RWPE2 (cell line): ENCODE data around the gene KLK8.

Source experiments
- ATAC-seq: fragments of 200-7000 bp; cut with Tn5 transposase; 3 replicates; pipeline ENCODE4 v1.9.1; 2021; ENCODE audit warnings: low read depth
- DNase-seq: peaks from one replicate; pipeline ENCODE4 v3.0.0-alpha.2; 2020; ENCODE audit warnings: low spot score
- H3K27ac ChIP-seq: fragments of 450-650 bp; 2 replicates; pipeline ENCODE4 v1.5.1; 2017; ENCODE audit warnings: mild to moderate bottlenecking; ENCODE audit not compliant: poor library complexity, severe bottlenecking
- H3K27me3 ChIP-seq: fragments of 250-450 bp; sonication (Bioruptor Pico); 2 replicates; pipeline ENCODE4 v1.5.1; 2021; ENCODE audit warnings: mild to moderate bottlenecking, moderate library complexity; ENCODE audit not compliant: insufficient read depth, poor library complexity, severe bottlenecking
- H3K36me3 ChIP-seq: fragments of 250-450 bp; sonication (Bioruptor Pico); 2 replicates; pipeline ENCODE4 v1.5.1; 2020; ENCODE audit warnings: low read depth, mild to moderate bottlenecking, moderate library complexity
- H3K4me1 ChIP-seq: fragments of 250-450 bp; sonication (Bioruptor Pico); 2 replicates; pipeline ENCODE4 v1.5.1; 2021; ENCODE audit warnings: mild to moderate bottlenecking, moderate library complexity; ENCODE audit not compliant: insufficient read depth, poor library complexity, severe bottlenecking
- H3K4me3 ChIP-seq: fragments of 250-450 bp; sonication (Bioruptor Pico); 2 replicates; pipeline ENCODE4 v1.5.1; 2021; ENCODE audit warnings: mild to moderate bottlenecking, moderate library complexity; ENCODE audit not compliant: severe bottlenecking
- H3K9me3 ChIP-seq: fragments of 250-450 bp; sonication (Bioruptor Pico); 2 replicates; pipeline ENCODE4 v1.5.1; 2021; ENCODE audit warnings: mild to moderate bottlenecking, moderate library complexity; ENCODE audit not compliant: severe bottlenecking
- CTCF ChIP-seq: fragments of 450-650 bp; IDR thresholded peaks from one replicate; pipeline ENCODE4 v1.5.1; 2017; ENCODE audit warnings: mild to moderate bottlenecking, moderate library complexity; ENCODE audit not compliant: poor library complexity, severe bottlenecking

KLK8 gene

DNA sequence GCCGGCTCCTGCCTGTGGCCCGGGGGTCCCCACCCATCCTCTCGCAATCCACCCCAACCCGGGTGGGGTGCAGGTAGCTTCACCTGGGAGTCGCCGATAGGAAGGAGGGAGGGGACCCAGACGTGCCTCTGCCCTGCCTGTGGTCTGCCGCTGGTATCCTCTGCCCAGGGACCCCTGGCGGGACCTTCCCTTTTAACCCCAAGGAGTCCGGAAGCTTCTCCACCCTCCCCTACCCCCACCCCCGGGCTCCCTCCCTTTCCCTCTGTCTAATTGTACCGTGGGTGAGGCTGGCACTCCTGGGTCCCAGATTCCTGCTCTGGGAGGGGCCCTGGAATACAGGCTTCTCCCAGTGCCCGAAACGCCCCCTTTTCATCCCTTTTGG lies 18.1 kb upstream of the KLK8 start, which contains the start of gene KLK10:
Gene KLK10 (minus strand): TSS at position 166 of the 382 bp plus-strand sequence. CDS start 579 bp downstream, outside the sequence.
- no peak for TF ChIP-seq CTCF
- ATAC-seq (no peak), DNase-seq (no peak)
- Histone ChIP-seq H3K4me3 (peak within 1 kb of the TSS; percentile 11), H3K9me3 (no peaks in the 10 kb centered on the region), H3K36me3 (no peaks in the 10 kb centered on the region), H3K4me1 (no peaks in the 10 kb centered on the region), H3K27me3 (peaks cover 31% of the 10 kb centered on the region), H3K27ac (no peak within 1 kb of the TSS)

- Histone ChIP-seq H3K27ac (no peak overlapping the region), H3K9me3 (no peaks in the 10 kb centered on the region), H3K27me3 (peaks cover 31% of the 10 kb centered on the region), H3K4me1 (no peaks in the 10 kb centered on the region), H3K4me3 (peak overlapping the region; percentile 11), H3K36me3 (no peaks in the 10 kb centered on the region)
- no peak for TF ChIP-seq CTCF
- DNase-seq: no peak
- ATAC-seq: 0 out of 3 replicates have a peak, but pooled peaks have one; percentile 26
Measured at GRCh38 chr19:51018745-51019543, 17.5 kb upstream of the KLK8 start.

DNA sequence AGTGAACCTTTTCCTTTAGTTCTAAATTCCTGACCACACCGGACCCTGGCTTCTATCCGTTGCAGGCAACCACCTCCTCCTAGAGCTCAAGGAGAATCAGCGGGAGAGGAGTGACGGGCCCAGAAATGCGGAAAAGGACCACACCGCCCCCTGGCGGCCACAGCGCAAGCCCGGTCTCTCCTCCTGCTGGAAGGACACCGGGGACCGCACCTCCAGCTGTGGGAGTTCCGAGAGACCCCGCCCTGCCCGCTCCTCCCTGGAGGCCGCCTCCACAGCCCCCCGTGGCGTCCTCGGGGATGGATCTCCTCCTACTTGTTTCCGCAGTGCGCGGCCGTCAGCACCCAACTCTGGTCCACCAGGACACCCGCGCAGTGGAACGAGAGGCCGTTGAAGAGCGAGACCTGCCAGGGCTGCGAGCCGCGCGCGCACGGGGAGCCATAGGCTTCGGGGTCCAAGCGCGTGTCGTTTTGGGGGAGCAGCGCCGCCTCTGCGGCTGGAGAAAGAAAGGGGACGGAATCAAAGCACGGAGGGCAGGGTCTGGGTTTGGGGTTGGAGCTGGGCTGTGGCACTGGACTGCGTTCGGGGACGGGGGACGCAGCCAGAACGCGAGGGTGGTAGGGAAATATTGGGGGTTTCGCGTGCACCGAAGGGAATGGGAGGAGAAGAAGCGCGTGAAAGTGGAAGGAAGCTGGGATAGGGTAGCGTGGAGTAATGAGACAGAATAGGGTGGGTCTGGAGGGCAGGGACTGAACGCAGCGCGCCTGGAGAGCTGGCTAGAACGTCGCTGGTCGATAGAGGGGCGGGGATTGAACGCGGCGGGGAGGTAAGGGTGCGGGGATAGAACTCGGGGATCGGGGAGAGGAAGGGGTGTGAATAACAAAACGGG lies 15.6 kb upstream of the KLK8 start:
- Histone ChIP-seq H3K4me1 (no peaks in the 10 kb centered on the region), H3K27ac (no peak overlapping the region), H3K9me3 (no peaks in the 10 kb centered on the region), H3K36me3 (no peaks in the 10 kb centered on the region), H3K4me3 (peak overlapping the region; percentile 22), H3K27me3 (peaks cover 31% of the 10 kb centered on the region)
- DNase-seq (peak; percentile 74), ATAC-seq (peak; percentile 70)
- TF ChIP-seq CTCF: peak; percentile 91

DNA sequence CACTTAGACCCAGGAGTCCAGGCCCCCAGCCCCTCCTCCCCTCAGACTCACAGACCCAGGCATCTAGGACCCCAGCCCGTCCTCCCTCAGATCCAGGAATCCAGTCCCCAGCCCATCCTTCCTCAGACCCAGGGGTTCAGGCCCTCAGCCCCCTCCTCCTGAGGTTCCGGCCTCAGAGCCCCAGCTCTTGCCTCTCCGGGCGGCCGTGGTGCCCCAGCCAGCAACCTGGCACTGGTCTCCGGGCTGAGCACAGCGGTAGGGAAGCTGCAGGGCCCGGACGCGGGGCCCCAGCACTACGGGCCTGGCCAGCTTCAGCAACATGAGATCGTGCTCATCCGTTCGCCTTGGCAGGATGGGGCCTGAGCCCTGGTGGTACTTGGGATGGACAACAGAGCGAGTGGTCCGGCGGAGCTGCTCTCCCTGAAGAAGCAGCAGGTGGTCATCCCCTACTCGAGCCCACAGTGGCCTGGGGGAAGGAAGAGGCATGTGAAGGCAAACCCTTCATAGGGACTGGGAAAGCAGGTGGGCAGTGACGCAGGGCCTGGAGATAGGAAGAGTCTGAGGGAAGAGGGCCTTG lies 14.4 kb upstream of the KLK8 start:
- no peak for ATAC-seq
- Histone ChIP-seq H3K27me3 (peaks cover 31% of the 10 kb centered on the region), H3K36me3 (no peaks in the 10 kb centered on the region), H3K9me3 (no peaks in the 10 kb centered on the region), H3K4me1 (peaks cover 2% of the 10 kb centered on the region), H3K27ac (no peak overlapping the region), H3K4me3 (no peak overlapping the region)
- no peak for TF ChIP-seq CTCF
- DNase-seq: no peak
